ENCODE results near the gene ST6GALNAC5.
"Not testable (repeated sequence)": the region's sequence is repeated elsewhere in the genome, so short reads cannot be mapped to it uniquely, and the experiment has no call there.

The ST6GALNAC5 gene

GRCh38 chr1:76867342-76868130 lies at the start of gene ST6GALNAC5:
Gene ST6GALNAC5, plus strand, starts transcription at chr1:76867480.
- TF ChIP-seq CTCF (conservative IDR thresholded peaks at IDR 0.05; ENCODE audit: low read depth): no peak

GRCh38 chr1:76820028-76820427 lies 47.3 kb upstream of the ST6GALNAC5 start:
- H3K27ac ChIP-seq: no peak overlapping the region
- POLR2A ChIA-PET (ENCODE audit: low non-redundant PET): no interaction called here
- TF ChIP-seq CTCF (conservative IDR thresholded peaks at IDR 0.05; ENCODE audit: low read depth): no peak
- DNase-seq (ENCODE audit: low spot score): no peak
- CTCF ChIA-PET: no interaction called here

More at GRCh38 chr1:76867342-76868130, at the start of gene ST6GALNAC5:
- DNase-seq (ENCODE audit: low spot score): peak; percentile 10
- H3K27ac ChIP-seq: no peak within 1 kb of the TSS
- ChIA-PET POLR2A (ENCODE audit: low non-redundant PET) (no interaction called here), CTCF (interaction anchor here (0.6 kb wide), 2 partner anchors 159 to 959 kb away, joined by 3 read pairs; no protein-coding TSS in a partner anchor)

DNA sequence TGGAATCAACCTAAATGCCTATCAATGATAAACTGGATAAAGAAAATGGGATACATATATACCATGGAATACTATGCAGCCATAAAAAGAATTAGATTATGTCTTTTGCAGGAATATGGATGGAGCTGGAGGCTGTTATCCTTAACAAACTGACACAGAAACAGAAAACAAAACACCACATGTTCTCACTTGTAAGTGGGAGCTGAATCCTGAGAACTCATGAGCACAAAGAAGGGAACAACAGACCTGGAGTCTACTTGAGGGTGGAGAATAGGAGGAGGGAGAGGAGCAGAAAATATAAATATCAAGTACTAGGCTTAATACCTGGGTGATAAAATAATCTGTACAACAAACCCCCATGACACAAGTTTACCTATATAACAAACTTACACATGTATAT lies 44.3 kb upstream of the ST6GALNAC5 start:
- CTCF ChIA-PET: interaction anchor here (0.6 kb wide), 2 partner anchors 12 to 495 kb away, joined by 3 read pairs; no protein-coding TSS in a partner anchor
- DNase-seq (ENCODE audit: low spot score); H3K27ac ChIP-seq; POLR2A ChIA-PET (ENCODE audit: low non-redundant PET): not testable (repeated sequence)

- H3K27ac ChIP-seq: no peak overlapping the region
- no peak for DNase-seq (ENCODE audit: low spot score)
- ChIA-PET POLR2A (ENCODE audit: low non-redundant PET) (no interaction called here), CTCF (interaction anchor here (0.7 kb wide), 1 partner anchor 601 kb away, joined by 5 read pairs; no protein-coding TSS in a partner anchor)
- no peak for TF ChIP-seq CTCF (conservative IDR thresholded peaks at IDR 0.05; ENCODE audit: low read depth)
Measured at GRCh38 chr1:76824106-76824505, 43.2 kb upstream of the ST6GALNAC5 start.

DNA sequence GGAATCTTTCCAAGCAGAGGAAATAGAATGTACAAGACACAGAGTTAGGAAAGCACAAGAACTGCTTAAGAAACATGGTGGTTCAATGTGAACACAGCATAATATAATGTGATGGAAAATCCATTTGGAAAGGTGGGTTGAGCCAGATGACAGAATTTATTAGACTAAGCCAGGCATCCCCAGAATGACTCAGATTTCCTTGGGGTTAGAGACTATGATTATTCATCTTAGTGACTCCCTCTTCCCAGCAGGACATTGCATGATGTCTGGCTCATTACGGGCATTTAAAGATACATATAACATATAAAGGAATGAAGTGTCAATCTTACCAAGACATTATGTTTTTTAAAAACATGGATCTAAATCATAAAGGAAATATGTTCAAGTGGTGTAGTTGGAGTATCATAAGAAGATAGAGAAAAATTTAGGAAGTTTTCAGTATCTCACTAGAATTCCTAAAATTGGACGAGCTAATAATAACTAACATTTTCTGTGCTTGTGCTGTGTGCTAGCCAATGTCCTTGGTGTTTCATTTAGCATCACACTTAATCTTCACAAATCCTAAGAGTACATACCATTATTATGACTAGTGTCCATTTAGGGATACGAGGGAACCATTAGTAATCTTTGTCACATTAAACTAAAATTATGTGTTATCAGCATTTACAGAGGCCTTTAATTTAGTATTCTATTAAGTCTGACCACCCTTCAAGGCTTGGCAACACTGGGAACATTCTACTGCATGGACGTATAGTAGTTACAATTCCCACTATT lies 41.0 kb upstream of the ST6GALNAC5 start:
- peak; percentile 19 for DNase-seq (ENCODE audit: low spot score)
- TF ChIP-seq CTCF (conservative IDR thresholded peaks at IDR 0.05; ENCODE audit: low read depth): no peak
- no peak overlapping the region for H3K27ac ChIP-seq
- ChIA-PET CTCF (no interaction called here), POLR2A (ENCODE audit: low non-redundant PET) (no interaction called here)

GRCh38 chr1:76827066-76827465 lies 40.2 kb upstream of the ST6GALNAC5 start:
- ChIA-PET CTCF (no interaction called here), POLR2A (ENCODE audit: low non-redundant PET) (no interaction called here)
- no peak for TF ChIP-seq CTCF (conservative IDR thresholded peaks at IDR 0.05; ENCODE audit: low read depth)
- no peak for DNase-seq (ENCODE audit: low spot score)
- no peak overlapping the region for H3K27ac ChIP-seq
